ENCODE measurements around the gene COP1. TPM values are rescaled to one million over a fixed set of nuclear protein-coding genes. Genes with fewer than 3 reads are reported as not detected.

COP1 gene
- total and polyA plus RNA-seq, 2 donors (not counting 1 experiment from before 2014, with no cell fraction given): 18.7 to 68.5 TPM

GRCh38 chr1:176196728-176197127 is 10.4 kb downstream of the COP1 start:
- DNase-seq: no peak
- Histone ChIP-seq H3K9me3 (ENCODE audit: control extremely low read depth in 1 of 3, control insufficient read depth in 2 of 3, insufficient read depth in 1 of 3, low read length in 2 of 3) (peaks cover 0 to 3% (median 1%) of the 10 kb centered on the region in 3 donors), H3K4me3 (ENCODE audit: control extremely low read depth in 1 of 5, extremely low read depth in 1 of 5, insufficient read depth in 1 of 5, low read depth in 2 of 5, low read length in 4 of 5) (no peak overlapping the region), H3K27ac (ENCODE audit: low read length in 2 of 2) (no peak overlapping the region), H2AFZ (ENCODE audit: insufficient read depth, low read depth, low read length, poor library complexity, severe bottlenecking) (no peak overlapping the region), H3K36me3 (replicated peaks in 1 of 2; ENCODE audit: control extremely low read depth in 1 of 2, control insufficient read depth in 1 of 2, extremely low read depth in 1 of 2, insufficient read depth in 2 of 2, low read length in 1 of 2) (peaks cover 0 to 2% of the 10 kb centered on the region in 2 experiments), H3K9ac (ENCODE audit: low read length) (no peak overlapping the region), H3K4me1 (ENCODE audit: control insufficient read depth in 2 of 2, insufficient read depth in 2 of 2, low read length in 2 of 2) (peaks cover 6 to 29% of the 10 kb centered on the region in 2 donors), H3K27me3 (replicated peaks in 1 of 4; ENCODE audit: control extremely low read depth in 1 of 4, control insufficient read depth in 3 of 4, insufficient read depth in 4 of 4, low read length in 3 of 4) (no peaks in the 10 kb centered on the region), H4K20me1 (ENCODE audit: control insufficient read depth, insufficient read depth, low read length, poor library complexity, severe bottlenecking) (peaks cover 80% of the 10 kb centered on the region), H3K4me2 (replicated peaks; ENCODE audit: low read depth, low read length, poor library complexity, severe bottlenecking) (peak overlapping the region; percentile 10), H3K79me2 (ENCODE audit: control insufficient read depth, insufficient read depth, low read length) (peaks cover 99% of the 10 kb centered on the region)
- TF ChIP-seq EZH2 (IDR thresholded peaks at IDR 0.05; ENCODE audit: borderline replicate concordance, insufficient read depth, low read depth, low read length, poor library complexity, severe bottlenecking): no peak
- TF ChIP-seq CTCF (IDR thresholded peaks at IDR 0.05): no peak
- no peak for ATAC-seq (ENCODE audit: low read depth)
- H3K4me1 Mint-ChIP-seq: peaks cover 68% of the 10 kb centered on the region
- CTCF ChIA-PET: no interaction called here
- no peaks in the 10 kb centered on the region for H3K27me3 Mint-ChIP-seq
- intact Hi-C loops (cut with micrococcal nuclease): no loop called here
- H3K27ac Mint-ChIP-seq: no peak overlapping the region
- 100% methylated on average over 1 of the region's 5 CpGs for WGBS (ENCODE audit: insufficient coverage)
- POLR2A ChIA-PET: no interaction called here
- peak overlapping the region; percentile 14 for H3K4me3 Mint-ChIP-seq
- H3K9me3 Mint-ChIP-seq (ENCODE audit: insufficient read depth): peaks cover 3% of the 10 kb centered on the region

- Mint-ChIP-seq H3K27me3 (no peaks in the 10 kb centered on the region), H3K4me3 (no peak overlapping the region), H3K4me1 (peaks cover 68% of the 10 kb centered on the region), H3K27ac (no peak overlapping the region), H3K9me3 (ENCODE audit: insufficient read depth) (peaks cover 3% of the 10 kb centered on the region)
- WGBS (ENCODE audit: insufficient coverage): 100% methylated on average over 4 of the region's 7 CpGs
- TF ChIP-seq CTCF (IDR thresholded peaks at IDR 0.05) (no peak), EZH2 (IDR thresholded peaks at IDR 0.05; ENCODE audit: borderline replicate concordance, insufficient read depth, low read depth, low read length, poor library complexity, severe bottlenecking) (no peak)
- Histone ChIP-seq H3K9me3 (ENCODE audit: control extremely low read depth in 1 of 3, control insufficient read depth in 2 of 3, insufficient read depth in 1 of 3, low read length in 2 of 3) (peaks cover 0 to 3% (median 1%) of the 10 kb centered on the region in 3 donors), H3K9ac (ENCODE audit: low read length) (no peak overlapping the region), H2AFZ (ENCODE audit: insufficient read depth, low read depth, low read length, poor library complexity, severe bottlenecking) (no peak overlapping the region), H4K20me1 (ENCODE audit: control insufficient read depth, insufficient read depth, low read length, poor library complexity, severe bottlenecking) (peaks cover 78% of the 10 kb centered on the region), H3K79me2 (ENCODE audit: control insufficient read depth, insufficient read depth, low read length) (peaks cover 99% of the 10 kb centered on the region), H3K4me2 (replicated peaks; ENCODE audit: low read depth, low read length, poor library complexity, severe bottlenecking) (no peak overlapping the region), H3K4me3 (ENCODE audit: control extremely low read depth in 1 of 5, extremely low read depth in 1 of 5, insufficient read depth in 1 of 5, low read depth in 2 of 5, low read length in 4 of 5) (no peak overlapping the region), H3K36me3 (replicated peaks in 1 of 2; ENCODE audit: control extremely low read depth in 1 of 2, control insufficient read depth in 1 of 2, extremely low read depth in 1 of 2, insufficient read depth in 2 of 2, low read length in 1 of 2) (no peaks in the 10 kb centered on the region), H3K4me1 (ENCODE audit: control insufficient read depth in 2 of 2, insufficient read depth in 2 of 2, low read length in 2 of 2) (peaks cover 6 to 26% of the 10 kb centered on the region in 2 donors), H3K27me3 (replicated peaks in 1 of 4; ENCODE audit: control extremely low read depth in 1 of 4, control insufficient read depth in 3 of 4, insufficient read depth in 4 of 4, low read length in 3 of 4) (no peaks in the 10 kb centered on the region), H3K27ac (ENCODE audit: low read length in 2 of 2) (no peak overlapping the region)
- ATAC-seq (ENCODE audit: low read depth) (no peak), DNase-seq (no peak)
- ChIA-PET POLR2A (no interaction called here), CTCF (interaction anchor here (1.4 kb wide), 1 partner anchor 9 kb away, joined by 3 read pairs; no protein-coding TSS in a partner anchor)
- intact Hi-C loops (cut with micrococcal nuclease): no loop called here
These were observed 11.5 kb downstream of the COP1 start for GRCh38 chr1:176195547-176195946.
